Measurements from ENCODE around the gene PPCDC. TPM values are rescaled to one million over a fixed set of nuclear protein-coding genes. Genes with fewer than 3 reads are reported as not detected.

The PPCDC gene
- total and polyA plus RNA-seq, 10 of the 15 experiments (the other 5 are each of a cell fraction or from before 2014, with no cell fraction given), result 32.5 to 135 (median 55.0) TPM

DNA sequence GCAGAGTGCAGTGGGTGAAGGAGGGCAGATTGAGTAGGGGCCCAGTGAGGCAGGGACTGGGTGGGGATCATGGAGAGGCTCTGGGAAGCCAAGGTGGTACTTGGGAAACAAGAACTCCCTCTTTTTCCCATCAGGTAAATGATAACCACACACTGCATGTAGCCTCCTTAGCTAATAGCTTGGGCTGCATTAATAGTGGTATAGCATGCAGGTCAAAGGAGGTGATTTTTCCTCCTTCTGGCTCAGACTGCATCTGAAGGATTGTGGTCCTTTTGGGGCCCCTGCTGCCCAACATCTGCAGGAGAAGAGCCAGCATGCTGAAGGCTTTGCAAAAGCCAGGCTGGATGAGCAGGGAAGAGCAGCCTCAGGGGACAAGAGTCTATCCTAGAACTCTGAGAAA, 45.4 kb downstream of the PPCDC start:
- H3K9ac ChIP-seq (ENCODE audit: control insufficient read depth, insufficient read depth, low read length), result peak overlapping the region; percentile 48; the same call in 1 of the 2 replicates
- FAIRE-seq, result no peak

DNA sequence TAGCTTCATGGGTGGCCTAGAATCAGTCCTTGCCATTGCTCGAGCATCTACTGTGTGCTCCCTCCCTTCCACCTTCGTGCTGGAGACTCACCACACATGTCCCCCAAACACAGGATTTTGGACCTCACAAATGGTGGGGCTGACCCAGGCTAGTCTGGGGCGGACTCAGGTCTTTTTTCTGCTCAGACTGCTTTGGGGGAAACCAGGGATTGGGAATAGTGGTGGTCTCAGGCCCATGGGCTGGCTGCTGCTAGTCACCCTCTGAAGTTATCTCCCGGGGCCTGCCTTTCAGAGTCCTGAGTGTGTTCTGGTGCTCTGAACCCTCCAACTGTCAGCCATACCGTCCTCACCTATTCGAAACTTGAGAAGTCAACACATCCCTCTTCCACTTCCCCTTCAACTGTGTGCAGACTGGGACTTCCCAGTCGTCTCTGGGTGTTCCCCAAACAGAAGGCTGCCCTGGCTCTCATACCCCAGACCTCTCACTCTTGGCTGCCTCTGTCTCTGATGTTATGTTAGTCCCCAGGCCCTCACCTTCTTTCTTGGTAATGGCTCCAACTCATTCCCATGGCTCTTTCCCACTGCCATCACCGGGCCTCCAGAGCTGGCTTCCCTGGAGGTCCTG, 46.0 kb downstream of the PPCDC start:
- H3K27ac ChIP-seq (ENCODE audit: control insufficient read depth, insufficient read depth), result peak overlapping the region; percentile 89
- ChIA-PET CTCF (interaction anchor here (0.7 to 1.5 kb wide), 4 partner anchors 16 to 282 kb away, joined by 3 to 8 read pairs (median 3); partner anchors contain the start of gene C15orf39), SMC1A (ENCODE audit: uncharacterized antibody, unreplicated experiment) (interaction anchor here (0.7 to 6.3 kb wide), 12 partner anchors 10 to 135 kb away, joined by 3 to 42 read pairs (median 6); partner anchors contain the start of gene C15orf39), RAD21 (ENCODE audit: unreplicated experiment) (interaction anchor here (1.1 to 4.4 kb wide), 5 partner anchors 22 to 131 kb away, joined by 3 to 44 read pairs (median 4); partner anchors contain the start of gene C15orf39), POLR2A (interaction anchor here (0.7 to 6.8 kb wide), 7 partner anchors 24 to 135 kb away, joined by 3 to 55 read pairs (median 4); partner anchors contain the start of gene C15orf39)
- no TSS peak for BruUV-seq (replicated peaks)
- WGBS (ENCODE audit: insufficient coverage, insufficient replicate concordance, low lambda C conversion rate, missing lambda C conversion rate), result 1% methylated on average over 8 of the region's 8 CpGs
- no peak overlapping the region for H3K4me3 ChIP-seq
- in situ Hi-C loops (cut with MboI) (no loop called here), intact Hi-C loops (cut with micrococcal nuclease; ENCODE audit: unreplicated experiment) (loop anchor here (1.0 to 5.0 kb wide), 3 partner anchors 25 to 43 kb away; no protein-coding TSS in a partner anchor)
- H3K79me2 ChIP-seq (ENCODE audit: control insufficient read depth, insufficient read depth, low read length), result no peaks in the 10 kb centered on the region
- H3K4me2 ChIP-seq (ENCODE audit: control insufficient read depth, insufficient read depth), result peak overlapping the region; percentile 53
- no peak overlapping the region for H2AFZ ChIP-seq (ENCODE audit: control insufficient read depth, low read depth, low read length)
- no peaks in the 10 kb centered on the region; a peak in 1 of 4 replicates for H3K36me3 ChIP-seq (ENCODE audit: control insufficient read depth in 2 of 2, insufficient read depth in 2 of 2, low read length in 1 of 2)
- no peaks in the 10 kb centered on the region; the same call in 2 of the 3 replicates for H3K9me3 ChIP-seq (replicated peaks; ENCODE audit: control insufficient read depth, insufficient read depth, low read length)
- no peaks in the 10 kb centered on the region for H3K27me3 ChIP-seq (replicated peaks in 1 of 2; ENCODE audit: control insufficient read depth in 2 of 2, insufficient read depth in 2 of 2, low read length in 1 of 2)
- peak overlapping the region; percentile 48 for H3K9ac ChIP-seq (ENCODE audit: control insufficient read depth, insufficient read depth, low read length)
- H3K4me1 ChIP-seq (ENCODE audit: control insufficient read depth, insufficient read depth, low read length), result peaks cover 58% of the 10 kb centered on the region
- no peaks in the 10 kb centered on the region for H4K20me1 ChIP-seq (ENCODE audit: control insufficient read depth, insufficient read depth)
- DNase-seq (ENCODE audit: low read depth, low spot score), result peak; percentile 87
- FAIRE-seq, result peak; percentile 95
- peak; percentile 92 for ATAC-seq
- peak; percentile 89 for TF ChIP-seq YY1 (IDR thresholded peaks at IDR 0.05; ENCODE audit: low read depth, low read length)
- no peak for TF ChIP-seq ZNF207 (IDR thresholded peaks at IDR 0.05; ENCODE audit: borderline replicate concordance)
- no peak for TF ChIP-seq STAT3 (IDR thresholded peaks at IDR 0.05; ENCODE audit: low read depth, low read length)
- no peak; the same call in 1 of the 2 replicates for TF ChIP-seq RAD21 (IDR thresholded peaks at IDR 0.05; ENCODE audit: insufficient read depth, low read depth, low read length)
- TF ChIP-seq CBX5 (IDR thresholded peaks at IDR 0.05; ENCODE audit: low read depth), result no peak
- 0 out of 2 replicates have a peak, but pooled peaks have one; percentile 39 for TF ChIP-seq TCF3 (IDR thresholded peaks at IDR 0.05; ENCODE audit: borderline replicate concordance, insufficient read depth, low read depth, low read length)
- TF ChIP-seq, protein P1, sequence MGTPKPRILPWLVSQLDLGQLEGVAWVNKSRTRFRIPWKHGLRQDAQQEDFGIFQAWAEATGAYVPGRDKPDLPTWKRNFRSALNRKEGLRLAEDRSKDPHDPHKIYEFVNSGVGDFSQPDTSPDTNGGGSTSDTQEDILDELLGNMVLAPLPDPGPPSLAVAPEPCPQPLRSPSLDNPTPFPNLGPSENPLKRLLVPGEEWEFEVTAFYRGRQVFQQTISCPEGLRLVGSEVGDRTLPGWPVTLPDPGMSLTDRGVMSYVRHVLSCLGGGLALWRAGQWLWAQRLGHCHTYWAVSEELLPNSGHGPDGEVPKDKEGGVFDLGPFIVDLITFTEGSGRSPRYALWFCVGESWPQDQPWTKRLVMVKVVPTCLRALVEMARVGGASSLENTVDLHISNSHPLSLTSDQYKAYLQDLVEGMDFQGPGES (IDR thresholded peaks at IDR 0.05), result no peak
- TF ChIP-seq RCOR1 (conservative IDR thresholded peaks at IDR 0.05; ENCODE audit: low read depth, low read length), result no peak
- no peak for TF ChIP-seq ZNF24 (IDR thresholded peaks at IDR 0.05)

More for the DNA sequence above, 45.4 kb downstream of the PPCDC start:
- ATAC-seq (no peak), DNase-seq (ENCODE audit: low read depth, low spot score) (no peak)
- H3K79me2 ChIP-seq (ENCODE audit: control insufficient read depth, insufficient read depth, low read length), result no peaks in the 10 kb centered on the region
- ChIA-PET POLR2A (interaction anchor here (0.7 to 6.8 kb wide), 7 partner anchors 25 to 135 kb away, joined by 3 to 55 read pairs (median 4); partner anchors contain the start of gene C15orf39), RAD21 (ENCODE audit: unreplicated experiment) (interaction anchor here (0.8 to 4.4 kb wide), 7 partner anchors 23 to 132 kb away, joined by 3 to 44 read pairs (median 5); partner anchors contain the start of gene C15orf39), CTCF (interaction anchor here (0.6 to 3.9 kb wide), 7 partner anchors 15 to 281 kb away, joined by 3 to 21 read pairs (median 3); partner anchors contain the start of gene C15orf39), SMC1A (ENCODE audit: uncharacterized antibody, unreplicated experiment) (interaction anchor here (0.7 to 6.3 kb wide), 16 partner anchors 24 to 135 kb away, joined by 3 to 42 read pairs (median 9); partner anchors contain the start of gene C15orf39)
- no peak overlapping the region for H2AFZ ChIP-seq (ENCODE audit: control insufficient read depth, low read depth, low read length)
- no peaks in the 10 kb centered on the region for H4K20me1 ChIP-seq (ENCODE audit: control insufficient read depth, insufficient read depth)
- H3K27ac ChIP-seq (ENCODE audit: control insufficient read depth, insufficient read depth), result peak overlapping the region; percentile 89
- in situ Hi-C loops (cut with MboI) (no loop called here), intact Hi-C loops (cut with micrococcal nuclease; ENCODE audit: unreplicated experiment) (loop anchor here (1.0 to 5.0 kb wide), 3 partner anchors 25 to 44 kb away; no protein-coding TSS in a partner anchor)
- no peak overlapping the region for H3K4me3 ChIP-seq
- TF ChIP-seq RUNX3 (IDR thresholded peaks at IDR 0.05; ENCODE audit: low read length) (0 out of 2 replicates have a peak, but pooled peaks have one; percentile 6), MTA3 (IDR thresholded peaks at IDR 0.05; ENCODE audit: borderline replicate concordance, low read length) (0 out of 2 replicates have a peak, but pooled peaks have one; percentile 33), POLR2AphosphoS2 (IDR thresholded peaks at IDR 0.05; ENCODE audit: low read depth, low read length) (no peak), ZSCAN29 (IDR thresholded peaks at IDR 0.05) (no peak), SMARCA5 (IDR thresholded peaks at IDR 0.05) (0 out of 2 replicates have a peak, but pooled peaks have one; percentile 36)
- H3K27me3 ChIP-seq (replicated peaks in 1 of 2; ENCODE audit: control insufficient read depth in 2 of 2, insufficient read depth in 2 of 2, low read length in 1 of 2), result no peaks in the 10 kb centered on the region
- H3K36me3 ChIP-seq (ENCODE audit: control insufficient read depth in 2 of 2, insufficient read depth in 2 of 2, low read length in 1 of 2), result no peaks in the 10 kb centered on the region; a peak in 1 of 4 replicates
- H3K4me2 ChIP-seq (ENCODE audit: control insufficient read depth, insufficient read depth), result peak overlapping the region; percentile 0; the same call in 1 of the 2 replicates
- no TSS peak for BruUV-seq (replicated peaks)
- peaks cover 58% of the 10 kb centered on the region for H3K4me1 ChIP-seq (ENCODE audit: control insufficient read depth, insufficient read depth, low read length)
- H3K9me3 ChIP-seq (replicated peaks; ENCODE audit: control insufficient read depth, insufficient read depth, low read length), result no peaks in the 10 kb centered on the region; the same call in 2 of the 3 replicates

Measured in GM12878 (cell line).